Measurements from ENCODE around the gene ASIC2.

ASIC2 gene

GRCh38 chr17:33076979-33077378 is 216.1 kb downstream of the ASIC2 start:
- ChIA-PET CTCF (no interaction called here), POLR2A (no interaction called here)
- DNase-seq (ENCODE audit: extremely low spot score), result no peak
- TF ChIP-seq FOXK2 (IDR thresholded peaks at IDR 0.05), result no peak

GRCh38 chr17:33073416-33073815 is 219.7 kb downstream of the ASIC2 start:
- ChIA-PET CTCF (no interaction called here), POLR2A (no interaction called here)
- no peak for TF ChIP-seq NFRKB (IDR thresholded peaks at IDR 0.05)
- no peak for TF ChIP-seq LEF1 (IDR thresholded peaks at IDR 0.05; ENCODE audit: borderline replicate concordance)
- TF ChIP-seq PKNOX1 (IDR thresholded peaks at IDR 0.05), result no peak
- no peak for DNase-seq (ENCODE audit: extremely low spot score)

- DNase-seq (ENCODE audit: extremely low spot score), result no peak
- ChIA-PET CTCF (no interaction called here), POLR2A (no interaction called here)
- TF ChIP-seq PKNOX1 (IDR thresholded peaks at IDR 0.05) (no peak), ARNT (IDR thresholded peaks at IDR 0.05) (no peak), TARDBP (IDR thresholded peaks at IDR 0.05) (no peak), FOXK2 (IDR thresholded peaks at IDR 0.05) (no peak)
These were observed 220.5 kb downstream of the ASIC2 start for GRCh38 chr17:33072421-33073161.

- CTCF ChIA-PET, result no interaction called here
- TF ChIP-seq FOXA1 (IDR thresholded peaks at IDR 0.05) (no peak), NFRKB (IDR thresholded peaks at IDR 0.05) (no peak), SUZ12 (IDR thresholded peaks at IDR 0.05) (no peak), ELF4 (IDR thresholded peaks at IDR 0.05) (no peak), SP1 (IDR thresholded peaks at IDR 0.05) (no peak), CTBP1 (IDR thresholded peaks at IDR 0.05; ENCODE audit: borderline replicate concordance) (no peak), FOXK2 (IDR thresholded peaks at IDR 0.05) (no peak), ARNT (IDR thresholded peaks at IDR 0.05) (no peak)
- DNase-seq (ENCODE audit: extremely low spot score), result no peak
- POLR2A ChIA-PET, result no interaction called here
These were observed 221.4 kb downstream of the ASIC2 start for GRCh38 chr17:33071656-33072055.

GRCh38 chr17:33057564-33057963 is 235.5 kb downstream of the ASIC2 start:
- ChIA-PET POLR2A (no interaction called here), CTCF (interaction anchor here (0.6 kb wide), 1 partner anchor 14 kb away, joined by 3 read pairs; no protein-coding TSS in a partner anchor)
- DNase-seq (ENCODE audit: extremely low spot score), result no peak
- TF ChIP-seq ZNF384 (IDR thresholded peaks at IDR 0.05) (no peak), FOXK2 (IDR thresholded peaks at IDR 0.05) (no peak), NFRKB (IDR thresholded peaks at IDR 0.05) (no peak), TARDBP (IDR thresholded peaks at IDR 0.05) (no peak), L3MBTL2 (conservative IDR thresholded peaks at IDR 0.05) (no peak), CTBP1 (IDR thresholded peaks at IDR 0.05; ENCODE audit: borderline replicate concordance) (no peak), SUZ12 (IDR thresholded peaks at IDR 0.05) (no peak)

- DNase-seq (ENCODE audit: extremely low spot score), result no peak
- no peak for TF ChIP-seq NFRKB (IDR thresholded peaks at IDR 0.05)
- no peak for TF ChIP-seq FOXK2 (IDR thresholded peaks at IDR 0.05)
- no peak for TF ChIP-seq SP1 (IDR thresholded peaks at IDR 0.05)
- TF ChIP-seq PKNOX1 (IDR thresholded peaks at IDR 0.05), result no peak
- TF ChIP-seq FOXM1 (IDR thresholded peaks at IDR 0.05; ENCODE audit: borderline replicate concordance), result no peak
- no peak for TF ChIP-seq ZNF384 (IDR thresholded peaks at IDR 0.05)
- ChIA-PET POLR2A (no interaction called here), CTCF (interaction anchor here (0.6 kb wide), 1 partner anchor 13 kb away, joined by 3 read pairs; no protein-coding TSS in a partner anchor)
These were observed 236.5 kb downstream of the ASIC2 start for GRCh38 chr17:33056399-33057146.

GRCh38 chr17:33055746-33056145 is 237.3 kb downstream of the ASIC2 start:
- POLR2A ChIA-PET, result no interaction called here
- DNase-seq (ENCODE audit: extremely low spot score), result no peak
- CTCF ChIA-PET, result no interaction called here
- TF ChIP-seq HDGF (IDR thresholded peaks at IDR 0.05; ENCODE audit: borderline replicate concordance), result no peak

GRCh38 chr17:33055171-33055611 is 237.9 kb downstream of the ASIC2 start:
- no peak for DNase-seq (ENCODE audit: extremely low spot score)
- ChIA-PET POLR2A (no interaction called here), CTCF (interaction anchor here (0.8 kb wide), 1 partner anchor 237 kb away, joined by 3 read pairs; no protein-coding TSS in a partner anchor)
- no peak for TF ChIP-seq BHLHE40 (IDR thresholded peaks at IDR 0.05; ENCODE audit: borderline replicate concordance)
- TF ChIP-seq LEF1 (IDR thresholded peaks at IDR 0.05; ENCODE audit: borderline replicate concordance), result no peak
- TF ChIP-seq CTBP1 (IDR thresholded peaks at IDR 0.05; ENCODE audit: borderline replicate concordance), result no peak
- TF ChIP-seq ARNT (IDR thresholded peaks at IDR 0.05), result no peak
- no peak for TF ChIP-seq FOXA1 (IDR thresholded peaks at IDR 0.05)
- no peak for TF ChIP-seq HDGF (IDR thresholded peaks at IDR 0.05; ENCODE audit: borderline replicate concordance)
- TF ChIP-seq FOXM1 (IDR thresholded peaks at IDR 0.05; ENCODE audit: borderline replicate concordance), result no peak
- TF ChIP-seq L3MBTL2 (conservative IDR thresholded peaks at IDR 0.05), result no peak

All from HEK293T (cell line).